ENCODE measurements around the gene C11orf91.

C11orf91 gene

DNA sequence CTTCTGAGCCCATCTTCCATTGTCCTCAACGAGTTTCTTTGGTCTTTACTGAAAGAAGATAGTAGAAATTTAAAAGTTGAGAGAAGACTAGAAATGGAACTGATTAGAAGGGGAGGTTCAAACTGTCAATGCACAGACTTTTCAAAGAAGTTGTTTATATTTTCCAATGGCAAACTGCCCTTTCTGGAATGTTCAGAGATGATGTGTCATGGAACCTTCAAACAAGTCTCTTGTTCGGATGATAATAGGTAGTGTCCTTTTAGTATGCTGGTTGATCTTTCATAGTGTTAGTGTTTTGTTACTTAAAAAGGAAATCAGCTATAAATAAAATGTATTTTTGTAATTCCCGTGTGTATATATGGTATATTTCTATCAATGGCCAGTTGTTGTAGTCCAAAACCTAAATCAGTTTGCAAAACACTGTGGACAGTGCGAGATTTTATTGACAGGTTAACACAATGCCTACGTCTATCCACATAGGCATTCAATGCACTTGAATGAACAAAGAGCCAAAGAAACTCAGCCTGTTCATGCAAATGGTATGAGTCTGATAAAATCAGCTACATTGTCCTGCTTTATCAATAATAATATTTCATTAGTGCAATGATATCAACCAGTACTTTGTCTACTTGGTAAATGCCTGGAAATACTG, 30.9 kb downstream of the C11orf91 start:
- Histone ChIP-seq H3K18ac (ENCODE audit: low read length) (no peak overlapping the region), H3K27ac (replicated peaks; ENCODE audit: low read length) (no peak overlapping the region), H4K91ac (ENCODE audit: low read depth, low read length, poor library complexity) (no peak overlapping the region), H2BK12ac (ENCODE audit: low read length) (no peak overlapping the region), H3K4ac (ENCODE audit: low read length) (no peak overlapping the region), H3K4me2 (ENCODE audit: insufficient read depth, low read length, poor library complexity, severe bottlenecking) (no peak overlapping the region), H3K4me3 (ENCODE audit: low read length in 2 of 2) (no peak overlapping the region), H2BK120ac (ENCODE audit: low read depth, low read length) (no peak overlapping the region), H3K9me3 (replicated peaks in 1 of 2; ENCODE audit: control insufficient read depth in 2 of 2, insufficient read depth in 1 of 2, low read depth in 1 of 2, low read length in 2 of 2) (peaks cover 0 to 5% of the 10 kb centered on the region in 2 donors), H3K9ac (ENCODE audit: low read depth, low read length, poor library complexity) (no peak overlapping the region), H2AK5ac (ENCODE audit: low read depth, low read length) (no peak overlapping the region), H3K79me1 (ENCODE audit: low read depth, low read length) (no peaks in the 10 kb centered on the region), H2BK5ac (ENCODE audit: low read length) (no peak overlapping the region), H3K27me3 (ENCODE audit: control insufficient read depth in 3 of 3, insufficient read depth in 3 of 3, low read depth in 1 of 3, low read length in 3 of 3) (no peaks in the 10 kb centered on the region), H3K36me3 (replicated peaks in 1 of 2; ENCODE audit: control insufficient read depth in 2 of 2, insufficient read depth in 2 of 2, low read length in 2 of 2) (peaks cover 0 to 1% of the 10 kb centered on the region in 2 donors), H4K8ac (ENCODE audit: low read depth, low read length) (no peak overlapping the region), H3K4me1 (ENCODE audit: control insufficient read depth in 2 of 2, insufficient read depth in 1 of 2, low read depth in 1 of 2, low read length in 2 of 2) (peaks cover 2 to 32% of the 10 kb centered on the region in 2 donors), H3K14ac (ENCODE audit: low read length) (no peak overlapping the region), H2BK15ac (ENCODE audit: low read length) (no peak overlapping the region), H3K23ac (ENCODE audit: low read depth, low read length, poor library complexity) (no peak overlapping the region), H2AFZ (ENCODE audit: low read length) (no peak overlapping the region)
- no peak for DNase-seq (ENCODE audit: low spot score)
- WGBS, 2 donors (ENCODE audit: extremely low coverage in 2 of 2, insufficient read length in 2 of 2, insufficient replicate concordance in 1 of 2), result no CpG with 5 or more reads among the region's 5 CpGs

DNA sequence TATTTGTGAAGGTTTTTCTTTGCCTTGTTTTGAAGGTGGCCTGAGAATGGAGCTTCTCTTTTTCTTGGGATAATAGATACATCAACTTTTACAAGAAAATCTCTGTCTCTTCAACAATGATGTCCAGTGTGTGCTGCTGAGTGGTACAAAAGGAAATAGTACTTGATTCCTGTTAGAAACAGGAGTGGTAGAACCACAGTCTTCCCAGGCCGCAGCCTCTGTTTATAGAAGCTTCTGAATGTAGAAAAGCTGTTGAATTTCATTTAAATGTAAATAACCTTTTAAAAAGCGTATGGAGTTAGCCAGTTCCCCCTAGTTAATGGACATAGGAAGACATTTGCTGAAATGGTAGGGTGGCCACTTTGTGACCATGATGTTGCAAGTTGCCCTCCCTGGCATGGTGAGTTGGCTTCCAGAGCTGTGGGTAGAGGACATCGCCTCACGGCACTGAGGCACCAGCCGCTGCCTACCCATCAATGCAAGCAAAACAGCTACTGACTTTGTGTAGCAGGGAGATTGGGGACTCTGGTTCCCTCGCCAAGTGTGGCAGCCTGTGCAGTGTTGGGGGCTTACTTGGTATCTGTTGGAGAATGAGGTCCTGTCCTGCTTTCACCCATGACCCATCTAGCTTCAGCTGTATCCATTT, 31.6 kb downstream of the C11orf91 start:
- no peak overlapping the region for H4K8ac ChIP-seq (ENCODE audit: low read depth, low read length)
- H3K4me1 ChIP-seq (ENCODE audit: control insufficient read depth in 2 of 2, insufficient read depth in 1 of 2, low read depth in 1 of 2, low read length in 2 of 2), result peaks cover under 1 to 32% of the 10 kb centered on the region in 2 donors
- no peak overlapping the region for H3K4me2 ChIP-seq (ENCODE audit: insufficient read depth, low read length, poor library complexity, severe bottlenecking)
- no peak overlapping the region for H3K4ac ChIP-seq (ENCODE audit: low read length)
- H3K9ac ChIP-seq (ENCODE audit: low read depth, low read length, poor library complexity), result no peak overlapping the region
- H3K14ac ChIP-seq (ENCODE audit: low read length), result no peak overlapping the region
- H3K23ac ChIP-seq (ENCODE audit: low read depth, low read length, poor library complexity), result no peak overlapping the region
- H2AFZ ChIP-seq (ENCODE audit: low read length), result peak overlapping the region; percentile 20
- no peak overlapping the region for H3K27ac ChIP-seq (replicated peaks; ENCODE audit: low read length)
- no CpG with 5 or more reads among the region's 6 CpGs for WGBS, 2 donors (ENCODE audit: extremely low coverage in 2 of 2, insufficient read length in 2 of 2, insufficient replicate concordance in 1 of 2)
- H3K27me3 ChIP-seq (ENCODE audit: control insufficient read depth in 3 of 3, insufficient read depth in 3 of 3, low read depth in 1 of 3, low read length in 3 of 3), result no peaks in the 10 kb centered on the region
- peaks cover 0 to 10% of the 10 kb centered on the region in 2 donors for H3K9me3 ChIP-seq (replicated peaks in 1 of 2; ENCODE audit: control insufficient read depth in 2 of 2, insufficient read depth in 1 of 2, low read depth in 1 of 2, low read length in 2 of 2)
- peaks cover 0 to 4% of the 10 kb centered on the region in 2 donors for H3K36me3 ChIP-seq (replicated peaks in 1 of 2; ENCODE audit: control insufficient read depth in 2 of 2, insufficient read depth in 2 of 2, low read length in 2 of 2)
- H3K79me1 ChIP-seq (ENCODE audit: low read depth, low read length), result no peaks in the 10 kb centered on the region
- H2BK15ac ChIP-seq (ENCODE audit: low read length), result no peak overlapping the region
- no peak overlapping the region for H3K18ac ChIP-seq (ENCODE audit: low read length)
- no peak overlapping the region for H2BK12ac ChIP-seq (ENCODE audit: low read length)
- no peak overlapping the region for H3K4me3 ChIP-seq (ENCODE audit: low read length in 2 of 2)
- no peak overlapping the region for H4K91ac ChIP-seq (ENCODE audit: low read depth, low read length, poor library complexity)
- H2BK5ac ChIP-seq (ENCODE audit: low read length), result no peak overlapping the region
- no peak overlapping the region for H2BK120ac ChIP-seq (ENCODE audit: low read depth, low read length)
- no peak overlapping the region for H2AK5ac ChIP-seq (ENCODE audit: low read depth, low read length)
- no peak for DNase-seq (ENCODE audit: low spot score)

DNA sequence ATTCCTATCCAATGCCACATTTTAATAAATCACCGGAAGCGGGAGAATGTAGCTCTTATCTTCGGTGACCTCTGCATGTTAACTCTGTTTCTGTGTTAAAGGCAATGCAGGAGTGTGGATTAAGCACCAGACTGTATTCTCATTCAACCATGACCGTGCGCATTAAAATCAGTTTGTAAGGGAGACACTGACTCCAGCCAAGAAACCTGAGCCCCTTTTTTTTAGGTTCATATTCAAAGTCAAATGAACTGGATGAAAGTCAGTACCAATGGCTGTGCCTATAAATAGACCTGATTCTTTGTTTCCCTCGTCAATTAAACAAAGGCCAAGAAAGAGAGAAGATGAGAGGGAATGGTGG, 32.2 kb downstream of the C11orf91 start:
- no peak overlapping the region for H3K18ac ChIP-seq (ENCODE audit: low read length)
- no peak overlapping the region for H3K27ac ChIP-seq (replicated peaks; ENCODE audit: low read length)
- H3K36me3 ChIP-seq (replicated peaks in 1 of 2; ENCODE audit: control insufficient read depth in 2 of 2, insufficient read depth in 2 of 2, low read length in 2 of 2), result peaks cover 0 to 4% of the 10 kb centered on the region in 2 donors
- H3K9me3 ChIP-seq (replicated peaks in 1 of 2; ENCODE audit: control insufficient read depth in 2 of 2, insufficient read depth in 1 of 2, low read depth in 1 of 2, low read length in 2 of 2), result peaks cover 0 to 10% of the 10 kb centered on the region in 2 donors
- H2AK5ac ChIP-seq (ENCODE audit: low read depth, low read length), result no peak overlapping the region
- H3K27me3 ChIP-seq (ENCODE audit: control insufficient read depth in 3 of 3, insufficient read depth in 3 of 3, low read depth in 1 of 3, low read length in 3 of 3), result no peaks in the 10 kb centered on the region
- H3K79me1 ChIP-seq (ENCODE audit: low read depth, low read length), result no peaks in the 10 kb centered on the region
- DNase-seq (ENCODE audit: low spot score), result no peak
- no peak overlapping the region for H2BK5ac ChIP-seq (ENCODE audit: low read length)
- no peak overlapping the region for H3K4me3 ChIP-seq (ENCODE audit: low read length in 2 of 2)
- H3K4me2 ChIP-seq (ENCODE audit: insufficient read depth, low read length, poor library complexity, severe bottlenecking), result no peak overlapping the region
- H2BK120ac ChIP-seq (ENCODE audit: low read depth, low read length), result no peak overlapping the region
- H2BK15ac ChIP-seq (ENCODE audit: low read length), result no peak overlapping the region
- no peak overlapping the region for H4K91ac ChIP-seq (ENCODE audit: low read depth, low read length, poor library complexity)
- H3K4ac ChIP-seq (ENCODE audit: low read length), result no peak overlapping the region
- H2AFZ ChIP-seq (ENCODE audit: low read length), result peak overlapping the region; percentile 20
- no peak overlapping the region for H2BK12ac ChIP-seq (ENCODE audit: low read length)
- no peak overlapping the region for H3K23ac ChIP-seq (ENCODE audit: low read depth, low read length, poor library complexity)
- H4K8ac ChIP-seq (ENCODE audit: low read depth, low read length), result no peak overlapping the region
- H3K9ac ChIP-seq (ENCODE audit: low read depth, low read length, poor library complexity), result no peak overlapping the region
- H3K14ac ChIP-seq (ENCODE audit: low read length), result no peak overlapping the region
- no CpG with 5 or more reads among the region's 6 CpGs for whole genome bisulfite sequencing, 2 donors (ENCODE audit: extremely low coverage in 2 of 2, insufficient read length in 2 of 2, insufficient replicate concordance in 1 of 2)
- H3K4me1 ChIP-seq (ENCODE audit: control insufficient read depth in 2 of 2, insufficient read depth in 1 of 2, low read depth in 1 of 2, low read length in 2 of 2), result peaks cover 0 to 32% of the 10 kb centered on the region in 2 donors

DNA sequence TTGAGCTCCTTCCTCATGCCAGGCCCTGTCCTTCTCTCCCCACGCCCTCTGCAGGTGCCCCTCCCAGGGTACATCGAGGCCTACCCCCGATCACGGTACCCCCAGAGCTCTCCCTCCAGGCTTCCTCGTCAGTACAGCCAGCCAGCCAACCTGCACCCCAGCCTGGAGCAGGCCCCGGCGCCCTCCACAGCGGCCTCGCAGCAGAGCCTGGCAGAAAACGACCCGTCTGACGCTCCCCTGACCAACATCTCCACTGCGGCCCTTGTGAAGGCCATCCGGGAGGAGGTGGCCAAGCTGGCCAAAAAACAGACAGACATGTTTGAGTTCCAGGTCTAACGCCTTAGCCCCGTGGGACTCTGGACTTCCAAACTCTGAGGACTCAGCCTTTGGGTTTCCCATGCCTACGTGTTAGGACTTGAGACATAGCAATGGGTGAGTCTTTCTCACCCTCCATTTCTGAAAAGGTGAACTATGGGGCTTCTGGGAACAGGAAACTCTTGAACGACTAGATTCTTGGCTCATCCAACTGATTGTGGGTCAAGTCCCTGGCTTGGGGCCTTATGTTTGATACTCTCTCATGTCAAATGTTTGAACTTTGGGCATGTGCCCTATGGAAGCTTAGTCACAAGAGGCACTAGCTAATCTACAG, 32.7 kb downstream of the C11orf91 start:
- H4K8ac ChIP-seq (ENCODE audit: low read depth, low read length), result no peak overlapping the region
- no CpG with 5 or more reads among the region's 18 CpGs for WGBS, 2 donors (ENCODE audit: extremely low coverage in 2 of 2, insufficient read length in 2 of 2, insufficient replicate concordance in 1 of 2)

More for the DNA sequence above, 32.7 kb downstream of the C11orf91 start:
- peak overlapping the region; percentile 32 for H3K18ac ChIP-seq (ENCODE audit: low read length)
- H2AK5ac ChIP-seq (ENCODE audit: low read depth, low read length), result no peak overlapping the region
- H3K23ac ChIP-seq (ENCODE audit: low read depth, low read length, poor library complexity), result peak overlapping the region; percentile 26
- H2BK15ac ChIP-seq (ENCODE audit: low read length), result no peak overlapping the region
- peaks cover 0 to 4% of the 10 kb centered on the region in 2 donors for H3K36me3 ChIP-seq (replicated peaks in 1 of 2; ENCODE audit: control insufficient read depth in 2 of 2, insufficient read depth in 2 of 2, low read length in 2 of 2)
- H2BK12ac ChIP-seq (ENCODE audit: low read length), result no peak overlapping the region
- no peak overlapping the region for H3K4ac ChIP-seq (ENCODE audit: low read length)
- no peak overlapping the region for H3K4me2 ChIP-seq (ENCODE audit: insufficient read depth, low read length, poor library complexity, severe bottlenecking)
- peaks cover 0 to 32% of the 10 kb centered on the region in 2 donors for H3K4me1 ChIP-seq (ENCODE audit: control insufficient read depth in 2 of 2, insufficient read depth in 1 of 2, low read depth in 1 of 2, low read length in 2 of 2)
- peaks cover 0 to 10% of the 10 kb centered on the region in 2 donors for H3K9me3 ChIP-seq (replicated peaks in 1 of 2; ENCODE audit: control insufficient read depth in 2 of 2, insufficient read depth in 1 of 2, low read depth in 1 of 2, low read length in 2 of 2)
- no peak overlapping the region for H3K9ac ChIP-seq (ENCODE audit: low read depth, low read length, poor library complexity)
- no peak overlapping the region for H2AFZ ChIP-seq (ENCODE audit: low read length)
- H3K79me1 ChIP-seq (ENCODE audit: low read depth, low read length), result no peaks in the 10 kb centered on the region
- H3K14ac ChIP-seq (ENCODE audit: low read length), result no peak overlapping the region
- no peak overlapping the region for H2BK120ac ChIP-seq (ENCODE audit: low read depth, low read length)
- no peak for DNase-seq (ENCODE audit: low spot score)
- H2BK5ac ChIP-seq (ENCODE audit: low read length), result no peak overlapping the region
- no peaks in the 10 kb centered on the region for H3K27me3 ChIP-seq (ENCODE audit: control insufficient read depth in 3 of 3, insufficient read depth in 3 of 3, low read depth in 1 of 3, low read length in 3 of 3)
- H4K91ac ChIP-seq (ENCODE audit: low read depth, low read length, poor library complexity), result no peak overlapping the region
- H3K4me3 ChIP-seq (ENCODE audit: low read length in 2 of 2), result no peak overlapping the region
- no peak overlapping the region for H3K27ac ChIP-seq (replicated peaks; ENCODE audit: low read length)
